Bronchial epithelial cell (primary cell): ENCODE data around the gene DOCK8. TPM values are rescaled to one million over a fixed set of nuclear protein-coding genes. Genes with fewer than 3 reads are reported as not detected.
A peak's percentile ranks its signal among the peaks of the same experiment; 100 is the strongest.

Experiments
- DNase-seq: peaks from one replicate; pipeline ENCODE4 v3.0.0-alpha.2; 2010; ENCODE audit warnings: low read depth
- FAIRE-seq: peaks from 2 replicates; lab custom pipeline; 2011; peaks lifted over from hg19 to GRCh38; lab: Jason Lieb, UNC
- H3K27me3 ChIP-seq: 2 replicates; pipeline ENCODE4 v1.5.1; 2011; ENCODE audit warnings: low read length; ENCODE audit not compliant: control insufficient read depth, insufficient read depth
- H3K36me3 ChIP-seq: 2 replicates; pipeline ENCODE4 v1.5.1; 2011; ENCODE audit warnings: low read length; ENCODE audit not compliant: control insufficient read depth, insufficient read depth
- H3K4me3 ChIP-seq: 2 replicates; pipeline ENCODE4 v1.5.1; 2011; ENCODE audit warnings: mild to moderate bottlenecking, low read depth, low read length, control low read depth
- total RNA-seq: library from RNA; depleted of rRNA; stranded (reverse); fragments of >200 nt; gene quantifications from 2 replicates; pipeline ENCODE4 v1.2.1, GENCODE V29; 2014
- TF ChIP-seq, protein P1 (sequence below): IDR thresholded peaks from 2 replicates; pipeline ENCODE4 v1.5.1; 2011; ENCODE audit warnings: mild to moderate bottlenecking, moderate library complexity, low read length, control low read depth, inconsistent platforms; ENCODE audit not compliant: insufficient read depth, severe bottlenecking

Gene DOCK8
- total RNA-seq, 1 donor from 2014 or later: 0.26 TPM

DNA sequence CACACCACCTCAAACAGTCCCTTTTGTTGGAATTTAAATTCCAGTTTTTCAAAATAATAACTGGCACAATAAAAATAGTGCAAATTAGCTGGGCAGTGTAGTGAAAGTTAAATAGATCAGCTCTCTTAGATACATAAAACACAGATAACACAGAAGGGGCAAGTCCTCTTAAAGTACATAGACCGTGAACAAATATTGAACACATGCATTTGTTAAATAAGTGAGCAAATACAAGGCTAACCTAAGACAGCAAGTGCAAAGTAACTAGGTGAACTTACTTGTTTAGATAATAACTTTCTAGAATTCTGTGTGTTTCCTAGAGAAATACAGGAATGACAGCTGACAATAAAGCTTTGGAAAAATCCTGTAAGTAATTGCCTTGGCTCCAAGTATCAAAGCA is 280.1 kb downstream of the DOCK8 start:
- Histone ChIP-seq H3K27me3 (no peaks in the 10 kb centered on the region), H3K36me3 (no peaks in the 10 kb centered on the region), H3K4me3 (no peak overlapping the region)
- FAIRE-seq (no peak), DNase-seq (no peak)
- TF ChIP-seq, protein P1, sequence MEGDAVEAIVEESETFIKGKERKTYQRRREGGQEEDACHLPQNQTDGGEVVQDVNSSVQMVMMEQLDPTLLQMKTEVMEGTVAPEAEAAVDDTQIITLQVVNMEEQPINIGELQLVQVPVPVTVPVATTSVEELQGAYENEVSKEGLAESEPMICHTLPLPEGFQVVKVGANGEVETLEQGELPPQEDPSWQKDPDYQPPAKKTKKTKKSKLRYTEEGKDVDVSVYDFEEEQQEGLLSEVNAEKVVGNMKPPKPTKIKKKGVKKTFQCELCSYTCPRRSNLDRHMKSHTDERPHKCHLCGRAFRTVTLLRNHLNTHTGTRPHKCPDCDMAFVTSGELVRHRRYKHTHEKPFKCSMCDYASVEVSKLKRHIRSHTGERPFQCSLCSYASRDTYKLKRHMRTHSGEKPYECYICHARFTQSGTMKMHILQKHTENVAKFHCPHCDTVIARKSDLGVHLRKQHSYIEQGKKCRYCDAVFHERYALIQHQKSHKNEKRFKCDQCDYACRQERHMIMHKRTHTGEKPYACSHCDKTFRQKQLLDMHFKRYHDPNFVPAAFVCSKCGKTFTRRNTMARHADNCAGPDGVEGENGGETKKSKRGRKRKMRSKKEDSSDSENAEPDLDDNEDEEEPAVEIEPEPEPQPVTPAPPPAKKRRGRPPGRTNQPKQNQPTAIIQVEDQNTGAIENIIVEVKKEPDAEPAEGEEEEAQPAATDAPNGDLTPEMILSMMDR: no peak

DNA sequence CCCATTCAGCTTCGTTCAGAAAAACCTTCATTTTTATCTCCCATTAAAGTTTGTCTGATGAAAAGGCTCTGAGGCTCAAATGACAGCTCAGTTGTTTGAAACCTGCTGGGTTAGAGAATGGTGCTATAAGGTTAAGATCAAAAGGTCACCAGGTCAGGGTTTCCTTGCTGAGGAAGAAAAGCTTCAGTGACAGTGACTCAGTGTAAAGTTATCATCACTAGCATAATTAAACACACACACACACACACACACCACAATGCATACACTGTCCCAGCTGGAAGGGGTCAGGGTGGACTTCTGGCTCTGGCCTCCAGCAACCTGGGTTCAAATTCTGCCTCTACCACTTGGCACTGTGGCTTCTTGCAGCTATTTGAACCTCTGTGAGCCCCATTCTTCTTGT is 281.1 kb downstream of the DOCK8 start:
- no peaks in the 10 kb centered on the region for H3K36me3 ChIP-seq
- TF ChIP-seq, protein P1: no peak
- FAIRE-seq (no peak), DNase-seq (no peak)
- H3K27me3 ChIP-seq: no peaks in the 10 kb centered on the region
- no peak overlapping the region for H3K4me3 ChIP-seq

DNA sequence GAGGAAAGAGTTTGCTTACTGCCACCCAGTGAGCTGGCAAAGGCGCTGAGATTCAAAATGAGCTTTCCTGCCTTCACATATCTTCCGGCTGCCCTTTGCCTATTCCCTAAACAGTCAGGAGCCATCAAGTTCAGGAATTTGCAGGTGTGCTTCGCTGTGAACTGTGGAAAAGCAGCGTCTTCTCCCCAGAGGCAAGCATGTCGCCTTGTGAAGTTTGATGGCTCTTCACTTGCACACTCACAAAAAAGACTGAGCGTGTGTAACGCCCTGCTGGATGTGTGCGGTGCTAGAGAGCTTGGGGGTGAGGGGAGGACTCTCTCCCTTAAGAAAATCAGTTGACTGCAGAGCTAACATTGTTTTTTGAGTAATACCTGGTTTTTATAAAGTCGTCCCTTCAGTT is 288.7 kb downstream of the DOCK8 start:
- TF ChIP-seq, protein P1: no peak
- no peak for DNase-seq
- H3K4me3 ChIP-seq: no peak overlapping the region
- no peak for FAIRE-seq
- no peaks in the 10 kb centered on the region for H3K27me3 ChIP-seq
- H3K36me3 ChIP-seq: no peaks in the 10 kb centered on the region

- Histone ChIP-seq H3K4me3 (peak within 1 kb of the TSS; percentile 59), H3K27me3 (no peaks in the 10 kb centered on the region), H3K36me3 (no peaks in the 10 kb centered on the region)
- peak; percentile 49 for DNase-seq
- no peak for FAIRE-seq
- TF ChIP-seq, protein P1: peak; percentile 54
Observed at GRCh38 chr9:503881-504852, 289.5 kb downstream of the DOCK8 start, which contains the start of gene KANK1. KANK1 (plus strand) TSS chr9:504695.

DNA sequence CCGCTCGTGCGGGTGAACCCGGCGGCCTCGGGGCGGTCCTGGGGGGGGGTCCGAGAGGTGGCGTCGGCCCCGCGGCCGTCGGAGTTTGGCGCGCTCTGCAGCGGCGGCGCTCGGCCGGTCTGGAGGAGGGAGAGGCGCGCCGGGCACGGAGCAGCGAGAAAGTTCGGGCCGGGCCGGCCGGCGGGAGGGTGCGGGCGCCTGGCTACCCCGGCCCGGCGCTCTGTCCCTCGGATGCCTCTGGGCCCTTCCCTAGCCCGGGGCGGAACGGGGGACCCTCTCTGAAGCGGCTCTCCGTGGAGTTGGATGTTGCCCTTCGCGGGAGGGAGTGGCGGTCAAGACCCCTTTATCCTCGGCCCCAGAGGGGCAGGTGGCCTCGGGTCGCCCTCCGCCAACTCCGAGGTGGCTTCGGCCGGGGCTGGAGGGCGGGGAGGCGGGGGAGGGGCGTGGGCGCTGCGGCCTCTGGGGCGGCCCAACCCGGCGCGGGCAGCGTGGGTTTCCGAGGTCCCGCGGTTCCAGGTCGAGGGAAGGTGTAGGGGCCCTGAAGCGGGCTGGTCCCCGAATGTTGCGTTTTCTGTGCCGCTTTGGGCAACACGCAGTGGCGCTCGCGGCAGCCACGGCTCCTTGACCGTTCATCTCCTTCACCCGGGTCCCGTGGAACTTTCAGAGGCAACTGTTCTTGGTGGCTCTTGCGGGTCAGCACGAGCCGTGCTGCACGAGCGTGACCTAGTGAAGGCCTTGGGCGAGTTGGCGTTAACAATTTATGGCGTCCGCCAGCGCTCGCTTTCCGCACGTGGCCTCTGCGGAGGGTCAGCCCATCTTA is 290.5 kb downstream of the DOCK8 start:
- TF ChIP-seq, protein P1: no peak
- peak overlapping the region; percentile 59 for H3K4me3 ChIP-seq
- no peak for FAIRE-seq
- H3K27me3 ChIP-seq: no peaks in the 10 kb centered on the region
- DNase-seq: no peak
- no peaks in the 10 kb centered on the region for H3K36me3 ChIP-seq
